Activated CD4-positive, alpha-beta T cell treated with anti-CD3 and anti-CD28 coated beads, Interleukin-2, amount 10 ng/mL, durations not matched to agents 24 days and 14 days (primary cell): ENCODE results near the gene FILIP1L. TPM values are rescaled to one million over a fixed set of nuclear protein-coding genes. Genes with fewer than 3 reads are reported as not detected.
"Not testable (repeated sequence)": the region's sequence is repeated elsewhere in the genome, so short reads cannot be mapped to it uniquely, and the experiment has no call there.

Experiments
- DNase-seq: peaks from one replicate; pipeline ENCODE4 v3.0.0; 2022
- H3K27ac Mint-ChIP-seq: one replicate; pipeline ENCODE4 v1.8.0; 2022; ENCODE audit warnings: mild to moderate bottlenecking, mixed read lengths
- H3K27me3 Mint-ChIP-seq: one replicate; pipeline ENCODE4 v1.8.0; 2022; ENCODE audit warnings: mixed read lengths
- H3K36me3 Mint-ChIP-seq: one replicate; pipeline ENCODE4 v1.8.0; 2022; ENCODE audit warnings: low read depth, mild to moderate bottlenecking, mixed read lengths
- H3K4me1 Mint-ChIP-seq: one replicate; pipeline ENCODE4 v1.8.0; 2021; ENCODE audit warnings: mixed read lengths
- H3K4me3 Mint-ChIP-seq: one replicate; pipeline ENCODE4 v1.8.0; 2022; ENCODE audit warnings: mild to moderate bottlenecking, moderate library complexity, mixed read lengths
- H3K9me3 Mint-ChIP-seq: one replicate; pipeline ENCODE4 v1.8.0; 2021; ENCODE audit warnings: mixed read lengths
- intact Hi-C: fragments of 100-400 bp; cut with micrococcal nuclease; formaldehyde crosslinking; loops from one replicate; pipeline ENCODE4 v1.15.1; 2023
- total RNA-seq: library from RNA; stranded (reverse); gene quantifications from 2 replicates; pipeline ENCODE4 v1.2.3, GENCODE V29; 2022

FILIP1L gene
- total RNA-seq, 1 donor from 2014 or later, result 1.4 TPM

DNA sequence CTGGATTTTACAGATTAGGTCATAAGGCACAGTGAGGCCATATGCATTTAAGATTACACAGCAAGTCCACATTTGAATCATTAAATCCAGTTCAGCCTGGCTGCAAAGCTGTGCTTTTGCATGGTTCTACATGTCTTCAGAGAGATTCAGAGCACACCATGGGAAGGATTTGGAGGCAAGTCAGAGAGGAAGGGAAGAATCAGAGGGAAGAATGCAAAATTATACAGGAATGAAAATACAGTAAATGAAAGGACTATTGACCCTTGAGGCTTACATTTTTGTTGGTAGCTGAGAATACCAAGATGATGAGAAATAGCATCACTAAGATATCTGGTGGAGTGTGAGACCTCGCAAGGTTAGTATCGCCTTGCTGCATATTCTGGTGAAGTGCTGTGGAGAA lies 13.9 kb downstream of the FILIP1L start:
- peaks cover 15% of the 10 kb centered on the region for H3K9me3 Mint-ChIP-seq
- intact Hi-C loops, result no loop called here
- H3K36me3 Mint-ChIP-seq, result peaks cover 16% of the 10 kb centered on the region
- H3K4me3 Mint-ChIP-seq, result no peak overlapping the region
- H3K27ac Mint-ChIP-seq, result no peak overlapping the region
- DNase-seq, result no peak
- H3K4me1 Mint-ChIP-seq, result peaks cover 32% of the 10 kb centered on the region
- no peaks in the 10 kb centered on the region for H3K27me3 Mint-ChIP-seq

DNA sequence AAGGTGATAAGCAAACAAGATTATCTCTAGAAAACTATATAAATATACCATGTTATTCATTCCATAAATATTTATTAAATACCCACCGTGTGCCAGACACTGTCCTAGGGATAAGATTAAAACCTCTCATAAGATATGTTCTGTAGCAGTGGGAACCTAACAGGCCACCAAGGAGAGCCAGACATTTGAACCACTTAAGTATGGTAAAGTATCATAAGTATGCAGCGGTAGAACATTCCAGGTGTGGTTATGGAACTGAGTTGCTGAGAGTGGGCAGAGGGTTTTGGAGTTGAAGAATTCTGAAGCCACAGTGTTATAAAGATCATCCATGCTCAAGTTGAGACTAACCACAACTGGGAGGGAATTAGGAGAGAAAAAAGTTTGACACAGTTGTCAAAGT lies 14.7 kb downstream of the FILIP1L start:
- Mint-ChIP-seq H3K27ac (no peak overlapping the region), H3K27me3 (no peaks in the 10 kb centered on the region), H3K9me3 (peaks cover 15% of the 10 kb centered on the region), H3K36me3 (peaks cover 13% of the 10 kb centered on the region), H3K4me3 (no peak overlapping the region), H3K4me1 (peaks cover 24% of the 10 kb centered on the region)
- DNase-seq, result no peak
- intact Hi-C loops, result no loop called here

DNA sequence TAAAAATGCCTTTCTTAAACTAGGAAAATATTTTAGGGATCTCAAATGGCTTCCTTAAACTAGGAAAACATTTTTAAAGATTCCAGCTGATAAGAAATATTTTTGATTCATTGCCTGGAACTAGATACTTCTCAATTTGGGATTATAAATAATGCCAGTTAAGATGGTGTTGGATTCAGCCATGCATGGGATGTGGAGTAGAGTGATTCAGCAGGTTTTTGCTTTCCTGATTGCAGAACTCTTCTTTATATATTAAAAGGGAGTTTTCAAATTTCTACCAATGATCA lies 15.6 kb downstream of the FILIP1L start:
- Mint-ChIP-seq H3K27ac (no peak overlapping the region), H3K27me3 (no peaks in the 10 kb centered on the region), H3K9me3 (peaks cover 15% of the 10 kb centered on the region), H3K4me3 (no peak overlapping the region), H3K4me1 (peaks cover 18% of the 10 kb centered on the region), H3K36me3 (peaks cover 10% of the 10 kb centered on the region)
- no peak for DNase-seq
- intact Hi-C loops, result no loop called here

DNA sequence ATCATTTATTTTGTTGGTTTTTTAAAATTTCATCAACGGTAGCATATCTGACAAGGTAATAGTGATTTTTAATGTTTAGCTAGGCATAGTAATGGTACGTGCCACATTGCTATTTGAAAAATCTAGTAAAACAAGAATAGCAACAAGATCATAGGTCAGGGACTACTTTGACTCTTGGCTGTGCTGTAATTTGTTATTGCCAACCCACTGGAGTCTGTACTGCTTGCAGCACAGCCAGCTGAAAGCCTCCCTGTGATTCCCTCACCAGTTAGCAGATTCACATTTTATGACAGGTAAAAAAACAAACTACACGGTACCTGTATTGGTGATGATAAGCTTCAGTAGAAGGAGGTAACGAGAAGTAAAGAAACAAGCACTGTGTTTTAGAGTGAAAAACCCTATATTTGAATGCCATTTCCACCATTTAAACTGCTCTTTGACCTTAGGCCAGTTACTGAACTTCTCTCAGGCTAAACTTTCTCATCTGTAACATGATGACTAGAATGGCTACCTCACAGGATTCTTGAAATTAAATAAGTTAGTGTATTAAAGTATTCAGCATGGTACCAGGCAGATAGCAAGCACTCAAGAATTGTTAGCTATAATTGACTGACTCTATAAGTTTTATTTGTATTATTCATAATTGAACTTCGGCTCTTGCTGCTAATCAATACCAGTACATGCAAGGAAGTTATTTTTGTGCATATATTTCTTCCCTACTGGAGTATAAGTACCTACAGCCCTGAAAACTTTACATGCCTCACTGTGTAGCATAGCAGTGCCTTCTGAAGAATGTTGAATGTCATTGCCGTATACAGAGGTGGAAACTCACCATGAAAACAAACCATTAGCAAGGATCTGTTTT lies 16.1 kb downstream of the FILIP1L start:
- Mint-ChIP-seq H3K27ac (no peak overlapping the region), H3K36me3 (peaks cover 7% of the 10 kb centered on the region), H3K4me3 (no peak overlapping the region), H3K9me3 (peaks cover 14% of the 10 kb centered on the region), H3K27me3 (no peaks in the 10 kb centered on the region), H3K4me1 (peaks cover 17% of the 10 kb centered on the region)
- intact Hi-C loops, result no loop called here
- no peak for DNase-seq

DNA sequence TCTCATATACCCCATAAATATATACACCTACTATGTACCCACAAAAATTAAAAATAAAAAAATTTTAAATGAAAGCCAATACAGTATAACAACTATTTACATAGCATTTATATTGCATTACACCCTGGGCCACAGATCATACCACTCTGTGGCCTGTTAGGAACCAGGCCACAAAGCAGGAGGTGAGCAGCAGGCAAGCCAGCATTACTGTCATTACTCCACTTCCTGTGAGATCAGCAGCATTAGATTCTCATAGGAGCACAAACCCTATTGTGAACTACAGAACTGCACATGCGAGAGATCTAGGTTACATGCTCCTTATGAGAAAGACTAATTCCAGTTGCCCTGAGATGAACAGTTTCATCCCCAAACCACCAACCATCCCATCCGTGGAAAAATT lies 17.4 kb downstream of the FILIP1L start:
- peaks cover 7% of the 10 kb centered on the region for H3K9me3 Mint-ChIP-seq
- no peak overlapping the region for H3K4me3 Mint-ChIP-seq
- intact Hi-C loops, result no loop called here
- DNase-seq, result no peak
- no peak overlapping the region for H3K27ac Mint-ChIP-seq
- H3K4me1 Mint-ChIP-seq, result peaks cover 12% of the 10 kb centered on the region
- H3K27me3 Mint-ChIP-seq, result no peaks in the 10 kb centered on the region
- H3K36me3 Mint-ChIP-seq, result peaks cover 5% of the 10 kb centered on the region

DNA sequence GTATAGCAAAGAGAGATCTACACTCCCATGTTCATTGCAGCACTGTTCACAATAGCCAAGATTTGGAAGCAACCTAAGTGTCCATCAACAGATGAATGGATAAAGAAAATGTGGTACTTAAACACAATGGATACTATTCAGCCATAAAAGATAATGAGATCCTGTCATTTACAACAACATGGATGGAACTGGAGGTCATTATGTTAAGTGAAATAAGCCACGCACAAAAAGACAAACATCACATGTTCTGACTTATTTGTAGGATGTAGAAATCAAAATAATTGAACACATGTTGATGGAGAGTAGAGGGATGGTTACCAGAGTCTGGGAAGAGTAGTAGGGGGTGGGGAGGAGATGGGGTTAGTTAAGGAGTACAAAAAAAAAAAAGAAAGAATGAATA lies 18.0 kb downstream of the FILIP1L start:
- H3K4me3 Mint-ChIP-seq, H3K36me3 Mint-ChIP-seq, H3K27me3 Mint-ChIP-seq, H3K9me3 Mint-ChIP-seq, DNase-seq, intact Hi-C loops: not testable (repeated sequence)
- Mint-ChIP-seq H3K4me1 (peaks cover 12% of the 10 kb centered on the region), H3K27ac (peak overlapping the region; percentile 46)

DNA sequence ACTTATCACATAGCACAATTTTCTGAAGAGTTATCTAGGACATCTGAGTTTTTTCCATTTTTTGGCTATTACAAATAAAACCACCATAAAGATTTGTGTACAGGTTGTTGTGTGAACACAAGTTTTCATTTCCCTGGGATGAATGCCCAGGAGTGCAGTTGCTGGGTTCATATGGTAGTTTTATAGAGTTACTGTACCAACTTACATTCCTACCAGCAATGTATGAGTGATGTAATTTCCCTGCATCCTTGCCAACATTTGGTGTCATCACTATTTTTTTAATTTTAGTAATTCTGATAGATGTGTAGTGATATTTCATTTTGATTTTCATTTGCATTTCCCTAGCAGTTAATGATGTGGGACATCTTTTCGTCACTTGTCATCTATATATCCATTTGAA lies 20.5 kb downstream of the FILIP1L start:
- H3K9me3 Mint-ChIP-seq, result no peaks in the 10 kb centered on the region
- H3K27ac Mint-ChIP-seq, result no peak overlapping the region
- peaks cover 30% of the 10 kb centered on the region for H3K4me1 Mint-ChIP-seq
- intact Hi-C loops, result no loop called here
- H3K27me3 Mint-ChIP-seq, result no peaks in the 10 kb centered on the region
- H3K36me3 Mint-ChIP-seq, result no peaks in the 10 kb centered on the region
- no peak for DNase-seq
- H3K4me3 Mint-ChIP-seq, result no peak overlapping the region

DNA sequence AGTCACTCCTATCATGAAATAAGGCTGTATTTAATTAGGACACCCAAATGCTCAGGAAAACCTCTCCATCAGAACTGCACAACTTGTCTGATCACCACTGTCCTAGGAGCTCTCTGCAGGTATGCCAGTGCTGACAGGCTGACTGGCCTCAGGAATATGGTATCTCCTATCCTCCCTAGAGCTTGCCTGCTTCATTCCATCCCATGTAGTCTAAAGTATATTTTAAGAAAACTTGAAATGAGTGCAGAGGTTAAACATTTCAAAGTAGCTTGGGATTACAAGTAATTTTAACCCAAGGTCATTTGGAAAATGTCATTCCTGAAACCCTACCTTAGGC lies 23.7 kb downstream of the FILIP1L start:
- peaks cover 32% of the 10 kb centered on the region for H3K4me1 Mint-ChIP-seq
- intact Hi-C loops, result loop anchor here (1.0 kb wide), 1 partner anchor 22 kb away; no protein-coding TSS in a partner anchor

DNA sequence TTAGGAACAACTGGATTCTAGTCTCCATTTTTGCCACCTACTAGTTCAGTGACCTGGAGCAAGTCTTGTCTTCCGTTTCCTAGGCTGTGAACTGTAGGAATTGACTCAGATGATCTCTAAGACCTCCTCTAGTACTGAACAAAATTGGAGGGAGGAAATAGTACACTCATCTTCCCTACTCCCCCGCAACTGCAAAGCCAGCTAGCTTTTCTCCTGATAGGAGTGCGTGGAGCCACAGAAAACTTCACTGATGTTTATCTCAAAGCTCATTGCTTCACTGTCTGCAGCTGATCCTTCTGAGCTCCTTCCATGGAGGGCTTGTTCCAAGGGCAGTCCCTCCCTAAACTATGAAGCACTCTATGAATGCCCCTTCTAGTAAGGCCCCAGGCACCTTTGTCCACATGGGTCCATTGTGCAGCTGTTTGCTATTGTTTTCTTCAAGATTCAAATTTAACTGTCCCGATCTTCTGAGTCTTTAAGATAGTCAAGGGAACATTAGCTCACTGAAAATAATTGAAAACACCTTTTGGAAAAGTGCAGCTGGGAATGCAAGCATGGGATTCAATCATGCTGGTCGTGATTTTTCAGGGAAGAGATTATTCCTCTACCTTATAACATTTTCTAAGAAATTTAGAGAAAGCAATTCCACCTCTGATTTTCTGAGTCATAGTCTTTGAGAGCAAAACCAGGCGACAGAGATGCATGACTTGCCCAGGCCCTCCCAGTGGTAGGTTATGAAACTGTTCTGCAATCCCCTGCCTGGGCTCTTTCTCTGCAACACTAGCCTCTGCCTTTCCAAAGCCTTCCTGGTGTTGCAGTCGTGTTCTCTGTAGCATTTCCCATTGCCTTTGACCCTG lies 24.3 kb downstream of the FILIP1L start:
- Mint-ChIP-seq H3K9me3 (no peaks in the 10 kb centered on the region), H3K27ac (peak overlapping the region; percentile 38), H3K36me3 (peaks cover 2% of the 10 kb centered on the region), H3K27me3 (peaks cover 4% of the 10 kb centered on the region), H3K4me3 (peak overlapping the region; percentile 29), H3K4me1 (peaks cover 32% of the 10 kb centered on the region)
- intact Hi-C loops, result loop anchor here (1.0 to 5.0 kb wide), 3 partner anchors 15 to 248 kb away; no protein-coding TSS in a partner anchor
- DNase-seq, result peak; percentile 80

More for the DNA sequence above, 23.7 kb downstream of the FILIP1L start:
- no peak for DNase-seq
- peaks cover 2% of the 10 kb centered on the region for H3K36me3 Mint-ChIP-seq
- no peaks in the 10 kb centered on the region for H3K9me3 Mint-ChIP-seq
- no peak overlapping the region for H3K4me3 Mint-ChIP-seq
- H3K27ac Mint-ChIP-seq, result no peak overlapping the region
- peaks cover 2% of the 10 kb centered on the region for H3K27me3 Mint-ChIP-seq

DNA sequence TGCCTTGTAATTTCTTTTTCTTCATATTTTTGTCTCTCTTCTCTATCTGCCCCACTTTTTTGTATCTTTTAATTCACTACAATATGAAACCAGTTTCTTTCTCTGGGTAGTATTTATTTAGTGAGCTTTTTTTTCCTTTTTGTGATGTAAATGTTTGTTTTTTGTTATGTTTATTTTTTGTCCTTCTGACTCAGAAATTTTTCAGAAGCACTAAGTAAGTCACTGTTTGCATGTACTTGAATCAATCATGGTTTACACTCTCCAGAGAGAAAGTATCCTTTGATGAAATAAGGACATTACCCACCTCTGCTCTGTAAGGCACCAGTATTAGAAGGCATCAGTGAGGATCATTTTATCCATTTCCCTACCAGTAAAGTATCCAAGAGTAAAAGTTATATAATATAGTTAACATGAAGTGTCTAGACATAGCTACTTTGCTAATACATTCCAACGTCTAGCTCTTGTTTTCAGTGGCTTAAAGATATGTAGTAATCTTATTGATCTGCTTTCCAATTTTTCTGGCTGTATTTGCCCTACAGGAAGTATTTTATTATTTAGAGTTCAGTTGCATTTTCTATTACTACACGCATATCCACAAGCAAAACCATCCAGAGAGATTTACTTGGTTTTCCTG lies 25.4 kb downstream of the FILIP1L start:
- Mint-ChIP-seq H3K27me3 (peaks cover 4% of the 10 kb centered on the region), H3K27ac (peak overlapping the region; percentile 79), H3K4me1 (peaks cover 32% of the 10 kb centered on the region), H3K4me3 (peak overlapping the region; percentile 39), H3K36me3 (peaks cover 2% of the 10 kb centered on the region), H3K9me3 (no peaks in the 10 kb centered on the region)
- intact Hi-C loops, result loop anchor here (2.0 to 5.0 kb wide), 2 partner anchors 16 to 247 kb away; no protein-coding TSS in a partner anchor
- DNase-seq, result no peak

DNA sequence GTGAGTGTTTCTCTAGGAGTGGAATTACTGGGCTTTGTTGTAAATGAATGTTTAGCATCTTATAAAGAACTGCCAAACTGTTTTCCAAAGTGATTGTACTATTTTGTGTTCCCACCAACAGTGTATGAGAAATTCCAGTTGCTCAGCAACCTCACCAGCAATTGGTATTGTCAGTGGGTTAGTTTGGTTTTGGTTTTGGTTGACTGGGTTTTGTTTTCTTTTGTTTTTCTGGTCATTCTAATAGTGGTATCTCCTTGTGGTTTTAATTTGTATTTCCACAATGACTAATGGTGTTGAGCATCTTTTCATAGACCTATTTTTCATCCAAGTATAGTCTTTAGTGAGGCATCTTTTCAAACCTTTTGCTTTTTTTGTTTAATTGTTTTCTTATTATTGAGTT lies 27.1 kb downstream of the FILIP1L start:
- Mint-ChIP-seq H3K27ac (peak overlapping the region; percentile 69), H3K4me3 (no peak overlapping the region), H3K4me1 (peaks cover 34% of the 10 kb centered on the region), H3K36me3 (peaks cover 5% of the 10 kb centered on the region), H3K27me3 (peaks cover 4% of the 10 kb centered on the region), H3K9me3 (no peaks in the 10 kb centered on the region)
- intact Hi-C loops, result loop anchor here (1.0 to 5.0 kb wide), 3 partner anchors 15 to 245 kb away; no protein-coding TSS in a partner anchor
- peak; percentile 69 for DNase-seq

DNA sequence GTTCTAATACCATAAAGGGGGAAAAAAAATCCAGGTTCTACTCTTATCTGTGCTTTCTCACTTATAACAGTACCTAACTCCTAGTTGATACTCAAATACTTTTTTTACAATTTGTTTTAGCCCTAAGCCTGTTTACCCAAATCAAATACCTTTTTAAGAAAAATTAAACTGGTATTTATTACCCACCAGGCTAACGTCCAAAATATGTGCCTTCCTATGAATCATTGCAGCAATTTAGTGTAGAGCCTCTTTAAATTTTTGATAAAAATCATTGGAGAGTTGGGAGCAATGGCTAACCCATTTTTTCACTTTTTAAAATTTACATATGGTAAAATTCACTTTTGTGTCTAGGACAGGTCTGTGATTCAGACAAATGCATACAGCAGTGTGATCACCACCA lies 27.9 kb downstream of the FILIP1L start:
- Mint-ChIP-seq H3K4me3 (no peak overlapping the region), H3K27ac (peak overlapping the region; percentile 69), H3K4me1 (peaks cover 37% of the 10 kb centered on the region), H3K9me3 (peaks cover under 1% of the 10 kb centered on the region), H3K36me3 (peaks cover 9% of the 10 kb centered on the region), H3K27me3 (peaks cover 4% of the 10 kb centered on the region)
- intact Hi-C loops, result loop anchor here (2.0 to 5.0 kb wide), 2 partner anchors 220 to 244 kb away; no protein-coding TSS in a partner anchor
- no peak for DNase-seq

DNA sequence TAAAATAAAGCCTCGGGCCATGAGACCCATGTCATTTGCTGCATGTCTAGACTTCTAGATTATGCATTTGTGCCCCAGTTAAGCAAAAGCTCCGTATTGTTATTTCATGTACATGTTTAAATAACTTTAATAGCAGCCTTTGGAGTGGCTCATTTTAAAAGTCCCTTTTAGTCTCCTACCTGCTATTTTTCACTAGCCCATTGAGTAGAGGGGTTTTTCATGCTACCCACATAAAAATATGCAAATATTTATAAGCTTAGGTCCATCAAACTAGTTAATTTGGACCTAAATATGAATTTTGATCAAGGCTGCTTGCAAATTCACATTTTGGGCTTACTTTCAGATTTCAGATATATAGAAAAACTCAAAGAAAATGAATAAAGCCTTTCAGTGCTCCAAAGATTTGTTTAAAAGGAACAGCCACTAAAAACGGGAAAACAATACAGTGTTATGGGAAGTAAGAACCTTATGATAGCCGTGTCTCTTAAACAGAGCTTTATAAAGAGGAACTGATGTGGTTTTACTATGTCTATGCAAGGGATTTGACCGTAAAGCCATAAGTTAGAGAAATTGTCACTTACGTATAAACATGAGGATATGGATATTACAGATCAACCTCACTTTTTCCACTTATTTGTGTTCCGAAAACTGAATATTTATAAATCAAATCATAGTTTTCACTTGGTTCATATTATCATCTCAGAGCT lies 30.0 kb downstream of the FILIP1L start:
- peaks cover 4% of the 10 kb centered on the region for H3K27me3 Mint-ChIP-seq

More for the DNA sequence above, 30.0 kb downstream of the FILIP1L start:
- intact Hi-C loops, result no loop called here
- no peak for DNase-seq
- Mint-ChIP-seq H3K9me3 (peaks cover 10% of the 10 kb centered on the region), H3K27ac (no peak overlapping the region), H3K36me3 (peaks cover 14% of the 10 kb centered on the region), H3K4me3 (no peak overlapping the region), H3K4me1 (peaks cover 24% of the 10 kb centered on the region)
